GM13976 (cell line): ENCODE data around the gene USP12.

ENCODE experiments used
- DNase-seq: peaks from one replicate; pipeline ENCODE4 v3.0.0; 2012; ENCODE audit warnings: low spot score
- CTCF ChIP-seq: IDR thresholded peaks from 2 replicates; pipeline ENCODE4 v1.5.1; 2012; ENCODE audit warnings: borderline replicate concordance, mild to moderate bottlenecking; ENCODE audit not compliant: insufficient read depth; ENCODE audit errors: extremely low read depth, missing control alignments, control extremely low read depth
- in situ Hi-C: fragments of 300-500 bp; cut with MboI; formaldehyde crosslinking; loops from one replicate; pipeline ENCODE4 v1.12.0; 2022; ENCODE audit warnings: low sequenced_read_pairs, mixed read lengths, inconsistent platforms; ENCODE audit not compliant: unreplicated experiment

The USP12 gene

GRCh38 chr13:27028683-27029480 is 142.7 kb downstream of the USP12 start:
- no peak for TF ChIP-seq CTCF
- in situ Hi-C loops: no loop called here
- DNase-seq: no peak

GRCh38 chr13:27027086-27027667 is 144.4 kb downstream of the USP12 start:
- DNase-seq: no peak
- in situ Hi-C loops: no loop called here
- no peak for TF ChIP-seq CTCF

GRCh38 chr13:27026396-27026795 is 145.2 kb downstream of the USP12 start:
- TF ChIP-seq CTCF: no peak
- in situ Hi-C loops: no loop called here
- DNase-seq: no peak

GRCh38 chr13:27024776-27025492 is 146.7 kb downstream of the USP12 start:
- no peak for TF ChIP-seq CTCF
- DNase-seq: no peak
- in situ Hi-C loops: no loop called here

GRCh38 chr13:27024074-27024461 is 147.5 kb downstream of the USP12 start:
- DNase-seq: no peak
- TF ChIP-seq CTCF: no peak
- in situ Hi-C loops: no loop called here

- TF ChIP-seq CTCF: no peak
- in situ Hi-C loops: no loop called here
- no peak for DNase-seq
Measured at GRCh38 chr13:27023385-27024073, 148.1 kb downstream of the USP12 start.
